Adrenal gland (tissue), 12 donors: ENCODE results near the gene SMPD3. TPM values are rescaled to one million over a fixed set of nuclear protein-coding genes. Genes with fewer than 3 reads are reported as not detected.

Experiments used
- DNase-seq, 7 donors: peaks; one replicate each; pipeline ENCODE4 v3.0.0-alpha.2; 2019 to 2020
- H3K27ac ChIP-seq, 5 donors: fragments of 200-600 bp; sonication (generic) in 4 of 5; 1 replicate in 3 of 5; 2 replicates in 2 of 5; pipeline versions ENCODE4 v1.5.1 to v1.8.0; 2016 to 2020; ENCODE audit warnings: mild to moderate bottlenecking in 1 of 5
- H3K27me3 ChIP-seq: fragments of 200-600 bp; 2 replicates; pipeline ENCODE4 v1.8.0; 2021
- H3K36me3 ChIP-seq, 2 donors: fragments of 200-600 bp; replicated peaks in 1 of 2; 1 replicate in 1 of 2; 2 replicates in 1 of 2; pipeline versions ENCODE4 v1.5.1 to v1.8.0; 2018 to 2022
- H3K4me1 ChIP-seq, 2 donors: fragments of 200-600 bp; replicated peaks in 1 of 2; 1 replicate in 1 of 2; 2 replicates in 1 of 2; pipeline versions ENCODE4 v1.5.1 to v1.8.0; 2018 to 2021
- H3K4me3 ChIP-seq, 4 donors: fragments of 200-600 bp; sonication (generic) in 3 of 4; one replicate each; pipeline ENCODE4 v1.5.1; 2016 to 2018
- H3K9me3 ChIP-seq, 3 donors: fragments of 200-600 bp; sonication (generic) in 1 of 3; replicated peaks in 1 of 3; 1 replicate in 2 of 3; 2 replicates in 1 of 3; pipeline versions ENCODE4 v1.5.1 to v1.8.0; 2016 to 2021
- POLR2A ChIP-seq, 2 donors: fragments of 450-650 bp; IDR thresholded peaks; one replicate each; pipeline ENCODE4 v1.6.1; 2017; ENCODE audit warnings: antibody characterized with exemption in 2 of 2, mild to moderate bottlenecking in 2 of 2, moderate library complexity in 1 of 2
- WGBS, 4 donors: extraction: QIAGEN DNeasy Blood & Tissue Kit in 2 of 4; methylation state at CpG; one replicate each; pipeline versions ENCODE4 v1.1.5 to v1.1.7; 2013 to 2017; 5-methylcytosine and 5-hydroxymethylcytosine counted together
- intact Hi-C, 2 donors: fragments of 100-400 bp; cut with DNase I; formaldehyde crosslinking; loops; one replicate each; pipeline versions ENCODE4 v1.14.1 to v1.15.0; 2022 to 2023
- polyA plus RNA-seq, 3 donors: library from polyadenylated mRNA; stranded (reverse); fragments of 200-250 nt in 2 of 3; fragments of 350-450 nt in 1 of 3; fragmentation: Illumina TruSeq in 1 of 3; extraction: RNeasy Lipid Tissue Mini Kit (QIAGEN cat#74804) in 1 of 3; gene quantifications; one replicate each; pipeline ENCODE4 v1.2.3, GENCODE V29; 2013 to 2014
- total RNA-seq, 9 donors: library from RNA; depleted of rRNA in 4 of 9; stranded (reverse); fragments of >200 nt in 4 of 9; fragments of 120-200 nt in 1 of 9; fragmentation: NEBNext Ultra II Directional in 1 of 9; extraction: Animal tissue kit (Norgen Biotek cat#: 25700) in 1 of 9; gene quantifications; one replicate each; pipeline versions ENCODE4 v1.1.0 to v1.2.4, GENCODE V29; 2013 to 2023
- TF ChIP-seq, protein P1 (sequence below), 6 experiments: fragments of 450-650 bp in 4 of 6; fragments of 200-600 bp in 2 of 6; sonication (generic) in 1 of 6; IDR thresholded peaks; 1 replicate in 5 of 6; 2 replicates in 1 of 6; pipeline versions ENCODE4 v1.5.1 to v1.8.0; 2016 to 2021; ENCODE audit warnings: antibody characterized with exemption in 6 of 6, mild to moderate bottlenecking in 2 of 6, moderate library complexity in 1 of 6
- donor health status: healthy with polysubstance abuse.
- donor health status: Bipolar disorder and iron deficiency.
- donor health status: DM: yes; HTN: yes; CAD: no.
- donor health status: DM: no; HTN: no; CAD: no.
- donor health status: DM: no; HTN: no; CAD: no.
- donor health status: DM: yes; HTN: yes; CAD: no.

The SMPD3 gene
- total and polyA plus RNA-seq, 12 donors: 0.32 to 7.8 (median 1.2) TPM; not detected in 2

DNA sequence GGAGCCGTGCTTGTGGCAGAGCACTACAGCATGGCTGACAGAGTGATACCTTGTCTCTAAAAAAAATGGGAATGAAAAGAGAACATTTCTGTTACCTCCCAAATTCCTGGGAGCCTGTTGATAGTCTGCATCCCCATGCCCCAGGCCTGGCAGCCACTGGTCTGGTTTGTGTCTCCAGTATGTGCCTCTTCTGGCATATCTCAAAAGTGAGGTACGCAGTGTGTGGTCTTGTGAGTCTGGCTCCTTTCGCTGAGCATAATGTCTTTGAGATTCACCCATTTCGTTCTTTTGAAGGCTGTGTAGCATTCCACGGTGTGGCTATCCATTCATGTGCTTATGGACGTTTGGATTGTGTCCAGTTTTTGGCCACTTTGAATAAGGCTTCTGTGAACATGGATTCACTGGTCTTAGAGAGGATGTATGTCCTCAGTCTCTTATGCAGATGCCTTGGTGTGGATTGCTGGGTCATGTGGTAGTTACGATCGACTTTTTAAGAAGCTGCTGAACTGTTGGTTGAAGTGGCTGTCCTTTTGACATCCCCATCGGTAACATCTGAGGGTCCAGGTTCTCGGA lies 98.4 kb downstream of the SMPD3 start:
- Histone ChIP-seq H3K9me3 (no peaks in the 10 kb centered on the region), H3K27ac (no peak overlapping the region), H3K4me1 (peaks cover 9 to 11% of the 10 kb centered on the region in 2 donors), H3K4me3 (no peak overlapping the region), H3K36me3 (peaks cover 0 to 60% of the 10 kb centered on the region in 2 donors), H3K27me3 (no peaks in the 10 kb centered on the region)
- intact Hi-C loops: no loop called here
- WGBS, 4 donors: 88 to 95% (median 90%) methylated on average over 10 of the region's 10 CpGs
- DNase-seq: no peak
- TF ChIP-seq, protein P1, sequence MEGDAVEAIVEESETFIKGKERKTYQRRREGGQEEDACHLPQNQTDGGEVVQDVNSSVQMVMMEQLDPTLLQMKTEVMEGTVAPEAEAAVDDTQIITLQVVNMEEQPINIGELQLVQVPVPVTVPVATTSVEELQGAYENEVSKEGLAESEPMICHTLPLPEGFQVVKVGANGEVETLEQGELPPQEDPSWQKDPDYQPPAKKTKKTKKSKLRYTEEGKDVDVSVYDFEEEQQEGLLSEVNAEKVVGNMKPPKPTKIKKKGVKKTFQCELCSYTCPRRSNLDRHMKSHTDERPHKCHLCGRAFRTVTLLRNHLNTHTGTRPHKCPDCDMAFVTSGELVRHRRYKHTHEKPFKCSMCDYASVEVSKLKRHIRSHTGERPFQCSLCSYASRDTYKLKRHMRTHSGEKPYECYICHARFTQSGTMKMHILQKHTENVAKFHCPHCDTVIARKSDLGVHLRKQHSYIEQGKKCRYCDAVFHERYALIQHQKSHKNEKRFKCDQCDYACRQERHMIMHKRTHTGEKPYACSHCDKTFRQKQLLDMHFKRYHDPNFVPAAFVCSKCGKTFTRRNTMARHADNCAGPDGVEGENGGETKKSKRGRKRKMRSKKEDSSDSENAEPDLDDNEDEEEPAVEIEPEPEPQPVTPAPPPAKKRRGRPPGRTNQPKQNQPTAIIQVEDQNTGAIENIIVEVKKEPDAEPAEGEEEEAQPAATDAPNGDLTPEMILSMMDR (IDR thresholded peaks at IDR 0.05): no peak
- no peak for TF ChIP-seq POLR2A (IDR thresholded peaks at IDR 0.05)

DNA sequence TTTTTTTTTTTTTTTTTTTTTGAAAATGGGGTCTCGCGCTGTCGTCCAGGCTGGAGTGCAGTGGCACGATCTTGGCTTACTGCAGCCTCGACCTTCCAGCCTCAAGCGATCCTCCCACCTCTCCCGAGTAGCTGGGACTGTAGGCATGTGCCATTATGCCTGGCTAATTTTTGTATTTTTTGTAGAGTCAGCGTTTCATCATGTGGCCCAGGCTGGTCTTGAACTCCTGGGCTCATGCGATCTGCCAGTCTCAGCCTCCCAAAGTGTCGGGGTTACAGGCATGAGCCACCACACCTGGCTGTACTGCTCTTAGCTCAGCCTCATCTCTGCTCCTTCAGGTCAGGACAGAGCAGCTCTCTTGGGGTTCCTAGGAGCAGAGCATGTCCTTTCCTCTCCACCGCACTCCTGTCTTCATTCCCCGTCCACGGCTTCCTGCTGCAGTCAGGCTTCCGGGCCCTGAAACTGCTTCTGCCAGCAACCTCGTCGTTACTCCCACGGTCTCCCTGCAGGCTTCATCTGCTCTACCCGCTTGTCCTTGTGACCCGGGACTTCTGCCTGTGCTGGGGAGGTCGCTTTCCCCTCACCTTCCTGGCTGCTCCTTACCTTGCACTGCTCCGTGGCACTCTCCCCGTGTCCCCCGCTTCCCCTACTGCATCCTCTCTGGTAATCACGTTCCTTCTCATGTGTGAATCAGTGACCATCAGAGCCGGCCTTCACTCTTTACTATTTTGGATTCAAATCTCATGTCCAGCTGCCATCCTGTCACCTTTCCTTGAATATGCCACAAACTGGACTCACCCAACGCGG lies 99.5 kb downstream of the SMPD3 start:
- WGBS, 4 donors: 71 to 92% (median 81%) methylated on average over 27 of the region's 27 CpGs
- Histone ChIP-seq H3K27ac (no peak overlapping the region), H3K36me3 (peaks cover 0 to 54% of the 10 kb centered on the region in 2 donors), H3K4me3 (no peak overlapping the region), H3K27me3 (no peaks in the 10 kb centered on the region), H3K9me3 (no peaks in the 10 kb centered on the region), H3K4me1 (peaks cover 9 to 11% of the 10 kb centered on the region in 2 donors)
- no peak for TF ChIP-seq POLR2A (IDR thresholded peaks at IDR 0.05)
- TF ChIP-seq, protein P1 (IDR thresholded peaks at IDR 0.05): no peak
- intact Hi-C loops: no loop called here
- no peak for DNase-seq

DNA sequence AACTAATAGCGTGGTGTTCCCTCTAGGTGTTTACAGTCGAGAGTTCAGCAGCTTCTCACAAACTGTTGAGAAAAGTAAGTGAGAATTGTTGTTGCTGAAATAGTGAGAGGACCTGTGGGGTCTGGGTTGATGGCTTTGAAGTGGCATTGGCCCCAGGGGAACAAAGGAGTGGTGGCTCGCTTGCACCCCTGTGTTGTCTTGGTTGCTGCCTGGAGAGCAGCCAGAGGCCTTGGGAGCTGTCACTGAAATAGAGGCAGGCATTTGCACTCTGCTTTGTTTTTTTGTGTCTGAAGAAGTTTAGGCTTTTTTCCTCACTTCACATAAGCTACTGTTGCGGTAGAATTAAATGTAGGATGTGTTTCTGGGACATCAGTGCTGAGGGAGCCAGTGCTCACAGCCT lies 100.7 kb downstream of the SMPD3 start:
- Histone ChIP-seq H3K27ac (peak overlapping the region in 1 of 5 donors; percentile 34), H3K4me3 (no peak overlapping the region), H3K4me1 (peaks cover 9 to 11% of the 10 kb centered on the region in 2 donors), H3K9me3 (no peaks in the 10 kb centered on the region), H3K36me3 (peaks cover 0 to 42% of the 10 kb centered on the region in 2 donors), H3K27me3 (no peaks in the 10 kb centered on the region)
- no peak for TF ChIP-seq POLR2A (IDR thresholded peaks at IDR 0.05)
- TF ChIP-seq, protein P1 (IDR thresholded peaks at IDR 0.05): no peak
- intact Hi-C loops: no loop called here
- DNase-seq: peak in 4 of 7 donors; percentile 48 to 63 (median 54)
- WGBS, 4 donors: 39 to 61% (median 52%) methylated on average over 4 of the region's 4 CpGs

DNA sequence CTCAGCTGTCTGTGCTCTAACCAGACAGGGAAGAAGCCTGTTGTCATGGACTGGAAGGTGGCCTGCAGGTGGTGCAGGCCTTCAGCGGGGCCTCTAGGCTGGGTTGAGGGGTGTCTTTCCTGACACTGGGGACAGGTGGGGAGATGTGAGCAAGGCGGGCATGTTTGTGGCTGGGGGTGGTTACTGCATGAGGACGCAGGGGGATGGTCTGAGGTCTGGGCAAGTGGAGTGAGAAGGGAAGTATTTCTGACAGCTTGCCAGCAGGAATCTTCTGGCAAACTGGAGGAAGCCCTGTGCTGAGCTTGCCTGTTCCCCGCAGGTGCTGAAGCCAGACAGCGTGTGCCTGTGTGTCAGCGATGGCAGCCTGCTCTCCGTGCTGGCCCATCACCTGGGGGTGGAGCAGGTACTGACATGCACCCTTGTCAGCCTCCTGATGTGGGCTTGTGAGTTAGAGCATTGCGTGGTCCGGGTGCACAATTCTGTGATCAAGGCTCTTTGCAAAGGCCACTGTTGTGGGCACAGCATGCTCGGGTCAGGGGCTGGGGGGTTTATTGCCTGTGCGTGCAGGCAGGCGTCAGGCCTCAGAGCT lies 101.3 kb downstream of the SMPD3 start:
- H3K9me3 ChIP-seq: no peaks in the 10 kb centered on the region
- H3K27me3 ChIP-seq: no peaks in the 10 kb centered on the region
- H3K4me3 ChIP-seq: no peak overlapping the region
- DNase-seq: no peak
- 76 to 84% (median 79%) methylated on average over 5 to 12 of the region's 12 CpGs for WGBS, 4 donors
- intact Hi-C loops: no loop called here
- peaks cover 9 to 11% of the 10 kb centered on the region in 2 donors for H3K4me1 ChIP-seq
- H3K27ac ChIP-seq: peak overlapping the region in 1 of 5 donors; percentile 34
- TF ChIP-seq POLR2A (IDR thresholded peaks at IDR 0.05): no peak
- TF ChIP-seq, protein P1 (IDR thresholded peaks at IDR 0.05): no peak
- peaks cover 0 to 41% of the 10 kb centered on the region in 2 donors for H3K36me3 ChIP-seq
